ENCODE measurements around the gene CFAP141.
"Not testable (repeated sequence)": the region's sequence is repeated elsewhere in the genome, so short reads cannot be mapped to it uniquely, and the experiment has no call there.

The CFAP141 gene

DNA sequence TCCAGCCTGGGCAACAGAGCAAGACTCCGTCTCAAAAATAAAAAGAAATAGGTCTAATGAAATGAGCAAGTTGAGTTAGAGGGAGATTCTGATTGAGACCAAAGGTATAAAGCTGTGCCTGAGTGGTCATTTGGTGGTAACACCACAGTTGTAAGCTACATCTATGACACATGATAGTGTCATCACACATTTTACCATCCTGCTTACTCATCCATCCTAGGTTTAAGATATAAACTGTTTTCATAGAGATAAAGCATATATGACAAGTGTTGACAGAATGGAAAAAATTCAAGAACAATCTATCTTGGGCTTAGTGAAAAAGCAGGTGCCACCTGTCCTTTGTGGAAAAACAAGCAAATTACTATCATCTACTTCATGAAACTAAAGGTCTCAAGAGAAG is 7.1 kb upstream of the CFAP141 start:
- no peak for DNase-seq (ENCODE audit: extremely low spot score)
- ChIA-PET POLR2A (interaction anchor here (0.8 kb wide), 1 partner anchor 9 kb away, joined by 4 read pairs; no protein-coding TSS in a partner anchor), CTCF (no interaction called here)
- no peak for TF ChIP-seq CTBP1 (IDR thresholded peaks at IDR 0.05; ENCODE audit: borderline replicate concordance)
- no peak for TF ChIP-seq ZNF384 (IDR thresholded peaks at IDR 0.05)
- TF ChIP-seq FOXM1 (IDR thresholded peaks at IDR 0.05; ENCODE audit: borderline replicate concordance), result no peak
- no peak for TF ChIP-seq ELF4 (IDR thresholded peaks at IDR 0.05)
- no peak for TF ChIP-seq LEF1 (IDR thresholded peaks at IDR 0.05; ENCODE audit: borderline replicate concordance)
- TF ChIP-seq HDGF (IDR thresholded peaks at IDR 0.05; ENCODE audit: borderline replicate concordance), result no peak
- TF ChIP-seq BHLHE40 (IDR thresholded peaks at IDR 0.05; ENCODE audit: borderline replicate concordance), result no peak
- TF ChIP-seq ARNT (IDR thresholded peaks at IDR 0.05), result no peak
- no peak for TF ChIP-seq L3MBTL2 (conservative IDR thresholded peaks at IDR 0.05)
- TF ChIP-seq NFRKB (IDR thresholded peaks at IDR 0.05), result no peak
- TF ChIP-seq SP1 (IDR thresholded peaks at IDR 0.05), result no peak
- no peak for TF ChIP-seq FOXK2 (IDR thresholded peaks at IDR 0.05)
- TF ChIP-seq, protein P1, sequence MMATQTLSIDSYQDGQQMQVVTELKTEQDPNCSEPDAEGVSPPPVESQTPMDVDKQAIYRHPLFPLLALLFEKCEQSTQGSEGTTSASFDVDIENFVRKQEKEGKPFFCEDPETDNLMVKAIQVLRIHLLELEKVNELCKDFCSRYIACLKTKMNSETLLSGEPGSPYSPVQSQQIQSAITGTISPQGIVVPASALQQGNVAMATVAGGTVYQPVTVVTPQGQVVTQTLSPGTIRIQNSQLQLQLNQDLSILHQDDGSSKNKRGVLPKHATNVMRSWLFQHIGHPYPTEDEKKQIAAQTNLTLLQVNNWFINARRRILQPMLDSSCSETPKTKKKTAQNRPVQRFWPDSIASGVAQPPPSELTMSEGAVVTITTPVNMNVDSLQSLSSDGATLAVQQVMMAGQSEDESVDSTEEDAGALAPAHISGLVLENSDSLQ (IDR thresholded peaks at IDR 0.05), result no peak
- TF ChIP-seq TARDBP (IDR thresholded peaks at IDR 0.05), result no peak

DNA sequence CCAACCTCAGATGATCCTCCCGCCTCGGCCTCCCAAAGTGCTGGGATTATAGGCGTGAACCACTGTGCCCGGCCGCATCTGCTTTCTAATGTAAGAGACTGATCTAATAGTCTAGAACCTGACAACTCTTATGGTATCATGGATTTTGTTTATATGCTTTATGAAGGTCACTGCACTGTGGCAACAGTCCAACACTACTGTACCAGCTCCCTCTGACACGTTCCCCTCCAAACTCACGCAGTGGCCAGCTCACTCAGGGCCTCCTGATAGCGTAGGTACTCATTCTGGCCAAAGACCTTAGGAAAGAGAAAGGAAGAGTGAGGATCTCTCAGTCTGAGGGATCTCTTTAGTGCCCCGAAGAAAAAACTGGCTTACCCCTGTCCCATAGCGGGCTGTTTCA is 6.0 kb upstream of the CFAP141 start:
- POLR2A ChIA-PET, result no interaction called here
- CTCF ChIA-PET, result no interaction called here
- TF ChIP-seq TARDBP (IDR thresholded peaks at IDR 0.05) (no peak), FOXA1 (IDR thresholded peaks at IDR 0.05) (no peak), ARNT (IDR thresholded peaks at IDR 0.05) (no peak), BHLHE40 (IDR thresholded peaks at IDR 0.05; ENCODE audit: borderline replicate concordance) (no peak), SUZ12 (IDR thresholded peaks at IDR 0.05) (no peak), FOXK2 (IDR thresholded peaks at IDR 0.05) (no peak), L3MBTL2 (conservative IDR thresholded peaks at IDR 0.05) (no peak), LEF1 (IDR thresholded peaks at IDR 0.05; ENCODE audit: borderline replicate concordance) (no peak), NFRKB (IDR thresholded peaks at IDR 0.05) (no peak), SP1 (IDR thresholded peaks at IDR 0.05) (no peak), FOXM1 (IDR thresholded peaks at IDR 0.05; ENCODE audit: borderline replicate concordance) (no peak), ELF4 (IDR thresholded peaks at IDR 0.05) (no peak), CTBP1 (IDR thresholded peaks at IDR 0.05; ENCODE audit: borderline replicate concordance) (no peak), ZNF384 (IDR thresholded peaks at IDR 0.05) (no peak), HDGF (IDR thresholded peaks at IDR 0.05; ENCODE audit: borderline replicate concordance) (no peak)
- TF ChIP-seq, protein P1 (IDR thresholded peaks at IDR 0.05), result no peak
- DNase-seq (ENCODE audit: extremely low spot score), result no peak

DNA sequence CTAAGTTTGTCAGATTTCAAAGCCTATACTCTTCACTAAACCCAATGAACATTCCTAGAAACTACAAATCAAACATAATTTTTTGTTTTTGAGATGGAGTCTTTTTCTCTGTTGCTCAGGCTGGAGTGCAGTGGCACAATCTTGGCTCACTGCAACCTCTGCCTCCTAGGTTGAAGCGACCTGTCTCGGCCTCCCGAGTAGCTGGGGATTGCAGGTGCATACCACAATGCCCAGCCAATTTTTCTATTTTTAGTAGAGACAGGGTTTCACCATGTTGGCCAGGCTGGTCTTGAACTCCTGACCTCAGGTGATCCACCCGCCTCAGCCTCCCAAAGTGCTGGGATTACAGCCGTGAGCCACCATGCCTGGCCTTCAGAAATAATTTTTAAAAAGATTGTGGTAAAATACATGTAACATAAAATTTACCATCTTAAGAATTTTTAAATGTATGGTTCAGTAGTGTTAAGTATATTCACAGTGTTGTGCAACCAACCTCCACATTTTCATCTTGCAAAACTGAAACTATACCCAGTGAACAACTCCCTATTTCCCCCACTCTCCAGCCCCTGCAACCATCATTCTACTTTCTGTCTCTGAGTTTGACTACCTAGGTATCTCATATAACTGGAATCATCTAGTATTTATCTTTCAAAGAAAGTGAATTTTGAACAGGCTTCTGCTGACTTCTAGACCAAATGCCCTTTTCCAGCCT is 2.7 kb upstream of the CFAP141 start:
- ChIA-PET CTCF (interaction anchor here (1.8 kb wide), 1 partner anchor 63 kb away, joined by 4 read pairs; no protein-coding TSS in a partner anchor), POLR2A (interaction anchor here (1.6 kb wide), 1 partner anchor 12 kb away, joined by 6 read pairs; the partner anchor contains the start of gene UBAP2L)
- TF ChIP-seq L3MBTL2 (conservative IDR thresholded peaks at IDR 0.05) (no peak), FOXM1 (IDR thresholded peaks at IDR 0.05; ENCODE audit: borderline replicate concordance) (no peak), SUZ12 (IDR thresholded peaks at IDR 0.05) (no peak), HDGF (IDR thresholded peaks at IDR 0.05; ENCODE audit: borderline replicate concordance) (no peak), ZNF384 (IDR thresholded peaks at IDR 0.05) (no peak), FOXA1 (IDR thresholded peaks at IDR 0.05) (no peak)
- TF ChIP-seq, protein P1 (IDR thresholded peaks at IDR 0.05), result no peak
- DNase-seq (ENCODE audit: extremely low spot score), result no peak

DNA sequence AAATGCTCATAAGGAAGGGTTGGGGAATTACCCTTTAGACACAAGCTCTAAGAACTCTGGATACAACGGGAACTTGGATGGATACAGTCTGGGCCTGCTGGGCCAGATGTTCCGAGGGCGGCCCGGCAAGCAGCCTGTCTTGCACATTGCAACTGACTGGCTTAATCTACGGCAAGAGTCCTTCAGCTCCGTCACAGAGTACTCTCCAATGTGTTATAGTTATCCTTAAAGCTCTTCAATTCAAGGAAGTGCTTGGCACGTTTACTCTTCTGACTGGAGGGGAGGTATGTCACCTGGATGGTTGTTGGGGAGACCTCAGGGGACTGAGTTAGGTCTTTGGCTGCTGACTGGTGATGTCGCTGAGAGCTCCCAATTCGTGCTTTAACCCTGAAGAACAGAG is 1.1 kb upstream of the CFAP141 start:
- ChIA-PET POLR2A (interaction anchor here (0.7 to 1.3 kb wide), 3 partner anchors 9 to 13 kb away, joined by 3 to 5 read pairs (median 5); partner anchors contain the start of gene UBAP2L), CTCF (interaction anchor here (1.8 kb wide), 1 partner anchor 64 kb away, joined by 4 read pairs; no protein-coding TSS in a partner anchor)
- no peak for TF ChIP-seq LEF1 (IDR thresholded peaks at IDR 0.05; ENCODE audit: borderline replicate concordance)
- no peak for TF ChIP-seq SP1 (IDR thresholded peaks at IDR 0.05)
- no peak for TF ChIP-seq SUZ12 (IDR thresholded peaks at IDR 0.05)
- no peak for TF ChIP-seq BHLHE40 (IDR thresholded peaks at IDR 0.05; ENCODE audit: borderline replicate concordance)
- TF ChIP-seq TARDBP (IDR thresholded peaks at IDR 0.05), result no peak
- TF ChIP-seq ARNT (IDR thresholded peaks at IDR 0.05), result no peak
- TF ChIP-seq FOXA1 (IDR thresholded peaks at IDR 0.05), result no peak
- no peak for DNase-seq (ENCODE audit: extremely low spot score)

DNA sequence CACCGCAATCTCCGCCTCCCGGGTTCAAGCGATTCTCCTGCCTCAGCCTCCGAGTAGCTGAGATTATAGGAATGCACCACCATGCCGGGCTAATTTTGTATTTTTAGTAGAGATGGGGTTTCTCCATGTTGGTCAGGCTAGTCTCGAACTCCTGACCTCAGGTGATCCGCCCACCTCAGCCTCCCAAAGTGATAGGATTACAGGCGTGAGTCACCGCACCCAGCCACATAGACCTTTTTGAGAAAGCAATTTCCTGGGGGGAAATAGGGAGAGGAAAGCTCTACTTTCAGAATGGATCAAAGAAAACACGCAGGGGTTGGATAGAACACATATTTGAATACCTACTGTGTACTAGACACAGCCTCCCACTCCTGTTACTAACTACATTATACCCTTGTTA is 355 bp downstream of the CFAP141 start:
- POLR2A ChIA-PET, result interaction anchor here (0.6 kb wide), 1 partner anchor 76 kb away, joined by 5 read pairs; no protein-coding TSS in a partner anchor
- DNase-seq (ENCODE audit: extremely low spot score); CTCF ChIA-PET: not testable (repeated sequence)

DNA sequence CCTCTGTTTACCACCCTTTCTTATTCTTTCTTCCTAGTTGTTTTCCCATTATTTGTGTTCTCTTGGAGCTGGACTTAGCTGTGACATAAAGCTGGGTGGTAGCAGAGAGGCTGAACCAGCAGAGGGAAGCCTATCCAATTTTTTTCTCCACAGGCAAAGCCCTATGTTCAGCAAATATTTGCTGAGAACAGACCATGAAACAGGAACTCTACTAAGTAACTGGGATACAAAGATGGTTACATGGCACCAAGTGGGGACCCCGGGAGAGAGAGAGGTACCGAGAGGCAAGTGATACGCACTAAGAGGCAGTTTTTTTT is 6.6 kb downstream of the CFAP141 start:
- TF ChIP-seq SUZ12 (IDR thresholded peaks at IDR 0.05), result no peak
- CTCF ChIA-PET, result interaction anchor here (0.6 to 1.5 kb wide), 10 partner anchors 9 to 135 kb away, joined by 3 to 7 read pairs (median 3); no protein-coding TSS in a partner anchor
- POLR2A ChIA-PET, result interaction anchor here (0.9 to 1.4 kb wide), 4 partner anchors 11 to 21 kb away, joined by 3 to 12 read pairs (median 5); partner anchors contain the start of gene UBAP2L
- DNase-seq (ENCODE audit: extremely low spot score), result no peak

All from HEK293T (cell line).